K562 (cell line): ENCODE results near the gene ST6GALNAC2. TPM values are rescaled to one million over a fixed set of nuclear protein-coding genes. Genes with fewer than 3 reads are reported as not detected.

ENCODE experiments used
- CBFB ChIP-seq: sonication (generic); formaldehyde crosslinking; IDR thresholded peaks from 2 replicates; pipeline ENCODE4 v1.4.0; 2020; ENCODE audit warnings: mild to moderate bottlenecking, missing genetic modification reagents
- DIDO1 ChIP-seq: fragments of 450-650 bp; IDR thresholded peaks from 2 replicates; pipeline ENCODE4 v1.6.1; 2016; ENCODE audit warnings: low read depth, missing biosample characterization, missing genetic modification characterization
- DLX4 ChIP-seq: fragments of 250-450 bp; sonication (Bioruptor Pico); IDR thresholded peaks from 2 replicates; pipeline ENCODE4 v1.6.1; 2021; ENCODE audit warnings: mild to moderate bottlenecking
- DMBX1 ChIP-seq: fragments of 250-450 bp; sonication (Bioruptor Pico); IDR thresholded peaks from 2 replicates; pipeline ENCODE4 v1.8.0; 2022; ENCODE audit warnings: inconsistent platforms, mild to moderate bottlenecking, moderate library complexity, borderline replicate concordance
- GATA2 ChIP-seq: sonication (generic); formaldehyde crosslinking; IDR thresholded peaks from 2 replicates; pipeline ENCODE4 v1.4.0; 2020; ENCODE audit warnings: mild to moderate bottlenecking, missing genetic modification reagents
- HNRNPK ChIP-seq: fragments of 200-400 bp; formaldehyde crosslinking; IDR thresholded peaks from one replicate; pipeline ENCODE4 v1.6.1; 2018; ENCODE audit warnings: mild to moderate bottlenecking, low read depth, low read length; ENCODE audit not compliant: poor library complexity, severe bottlenecking
- KDM2B ChIP-seq: fragments of 250-450 bp; sonication (Bioruptor Pico); IDR thresholded peaks from 2 replicates; pipeline ENCODE4 v1.8.0; 2021; ENCODE audit warnings: mild to moderate bottlenecking, moderate library complexity
- MAFF ChIP-seq: IDR thresholded peaks from 2 replicates; pipeline ENCODE4 v1.6.1; 2012; ENCODE audit warnings: low read length, improper control_type of control experiment
- MEIS2 ChIP-seq: fragments of 450-650 bp; IDR thresholded peaks from 2 replicates; pipeline ENCODE4 v1.6.1; 2014; ENCODE audit warnings: mild to moderate bottlenecking; ENCODE audit not compliant: partially characterized antibody
- PKNOX1 ChIP-seq: fragments of 450-650 bp; IDR thresholded peaks from 2 replicates; pipeline ENCODE4 v1.6.1; 2016
- RAD51 ChIP-seq: fragments of 450-650 bp; IDR thresholded peaks from 2 replicates; pipeline ENCODE4 v1.7.1; 2016; ENCODE audit warnings: low read depth, mild to moderate bottlenecking, borderline replicate concordance
- RFX1 ChIP-seq: fragments of 450-650 bp; IDR thresholded peaks from 2 replicates; pipeline ENCODE4 v1.6.1; 2016; ENCODE audit warnings: mild to moderate bottlenecking, moderate library complexity
- SUPT5H ChIP-seq: fragments of 450-650 bp; IDR thresholded peaks from 2 replicates; pipeline ENCODE4 v1.6.1; 2016
- YY1 ChIP-seq, 3 experiments: IDR thresholded peaks; 2 replicates each; pipeline ENCODE4 v1.6.1; 2011; ENCODE audit warnings: low read length in 2 of 3, mild to moderate bottlenecking in 2 of 3, moderate library complexity in 2 of 3, borderline replicate concordance in 1 of 3, control low read depth in 1 of 3, low read depth in 1 of 3; ENCODE audit not compliant: insufficient read depth in 3 of 3, insufficient replicate concordance in 2 of 3, control insufficient read depth in 1 of 3, insufficient read length in 1 of 3; ENCODE audit errors: extremely low read depth in 1 of 3
- ZBTB1 ChIP-seq: sonication (generic); formaldehyde crosslinking; IDR thresholded peaks from 2 replicates; pipeline ENCODE4 v1.8.1; 2023; ENCODE audit warnings: missing genetic modification reagents, low read depth, mild to moderate bottlenecking, borderline replicate concordance
- polyA plus RNA-seq, 8 experiments: library from polyadenylated mRNA; depleted of rRNA in 4 of 8; stranded (reverse) in 5 of 8; unstranded in 3 of 8; fragments of >200 nt; fragmentation: Nextera tagmentation in 2 of 8; fragmentation: Illumina TruSeq in 1 of 8; extraction: Ambion mirVana in 2 of 8; extraction: Trizol in 1 of 8; gene quantifications; 2 replicates each; pipeline versions ENCODE4 v1.2.1 to v1.2.3, GENCODE V29; 2011 to 2014; ENCODE audit warnings: inconsistent platforms in 1 of 8, missing spikeins in 1 of 8
- total RNA-seq, 7 experiments: library from RNA; depleted of rRNA in 6 of 7; stranded (reverse); fragments of >200 nt in 6 of 7; fragmentation: Illumina TruSeq in 2 of 7; extraction: Trizol in 2 of 7; gene quantifications; 2 replicates each; pipeline versions ENCODE4 v1.2.1 to v1.2.3, GENCODE V29; 2011 to 2021; ENCODE audit warnings: low replicate concordance in 1 of 7
- TF ChIP-seq, protein P1 (sequence below), 2 experiments: IDR thresholded peaks in 1 of 2; conservative IDR thresholded peaks in 1 of 2; 2 replicates each; pipeline ENCODE4 v1.6.1; 2016; ENCODE audit warnings: low read depth in 2 of 2, mild to moderate bottlenecking in 1 of 2, missing compliant biosample characterization in 1 of 2, missing genetic modification characterization in 1 of 2, moderate library complexity in 1 of 2

Gene ST6GALNAC2
- total and polyA plus RNA-seq, 9 of the 15 experiments (the other 6 are each of a cell fraction or from before 2014, with no cell fraction given), result 0.18 TPM; not detected in 8

DNA sequence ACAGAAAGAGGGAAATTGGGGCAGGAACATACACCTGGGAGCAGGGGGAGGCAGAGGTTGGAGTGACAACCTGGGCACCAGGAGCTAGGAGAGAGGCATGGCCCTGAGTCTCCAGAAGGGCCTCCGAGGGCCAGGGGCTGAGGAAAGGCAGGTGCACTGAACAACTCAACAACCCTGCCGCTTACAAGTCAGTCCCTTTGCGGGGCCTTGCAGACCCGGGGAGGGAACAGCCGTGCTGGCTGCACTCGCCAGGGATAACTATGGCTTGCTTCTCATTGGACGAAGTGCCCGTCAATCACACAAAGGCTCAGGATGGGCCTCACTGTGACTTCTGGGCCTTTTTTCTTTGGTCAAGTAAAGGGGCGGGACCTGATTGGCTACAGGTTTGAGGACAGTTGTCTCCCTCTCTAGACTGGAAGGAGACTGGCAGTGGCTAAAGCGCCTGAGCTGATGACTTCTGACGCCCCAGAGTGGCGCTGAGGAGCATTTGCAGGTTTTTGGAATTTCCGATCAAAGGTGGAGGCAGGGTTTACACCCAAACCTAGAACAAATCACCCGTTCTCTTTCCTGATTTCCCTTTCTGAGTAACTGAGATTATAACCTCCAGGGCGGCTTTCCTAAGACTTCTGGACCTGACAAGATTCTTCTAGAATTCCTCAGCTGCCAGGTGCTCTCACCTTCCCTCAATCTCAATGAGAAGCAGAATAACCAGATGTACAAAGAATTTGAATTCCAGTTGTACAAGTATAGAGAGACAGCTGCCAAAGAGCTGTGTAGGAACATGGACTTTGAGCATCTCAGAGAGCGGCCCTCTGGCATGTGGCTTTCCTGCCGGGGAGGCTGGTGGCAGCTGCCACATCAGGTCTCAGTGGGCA lies 27.6 kb upstream of the ST6GALNAC2 start (continued):
- TF ChIP-seq DMBX1 (CRISPR knock-in tag) (no peak), SUPT5H (no peak), HNRNPK (no peak), MAFF (no peak), ZBTB1 (no peak), CBFB (CRISPR knock-in tag) (no peak), DIDO1 (tag) (no peak), PKNOX1 (peak; percentile 96), RAD51 (no peak), GATA2 (CRISPR knock-in tag) (no peak), MEIS2 (no peak), KDM2B (CRISPR knock-in tag) (no peak), DLX4 (CRISPR knock-in tag) (no peak), RFX1 (no peak), YY1 (IDR thresholded peaks at IDR 0.05; ENCODE audit: borderline replicate concordance in 1 of 3, control insufficient read depth in 1 of 3, extremely low read depth in 1 of 3, insufficient read depth in 3 of 3, insufficient read length in 1 of 3, insufficient replicate concordance in 2 of 3, low read depth in 1 of 3, low read length in 2 of 3) (no peak)
- TF ChIP-seq, protein P1, sequence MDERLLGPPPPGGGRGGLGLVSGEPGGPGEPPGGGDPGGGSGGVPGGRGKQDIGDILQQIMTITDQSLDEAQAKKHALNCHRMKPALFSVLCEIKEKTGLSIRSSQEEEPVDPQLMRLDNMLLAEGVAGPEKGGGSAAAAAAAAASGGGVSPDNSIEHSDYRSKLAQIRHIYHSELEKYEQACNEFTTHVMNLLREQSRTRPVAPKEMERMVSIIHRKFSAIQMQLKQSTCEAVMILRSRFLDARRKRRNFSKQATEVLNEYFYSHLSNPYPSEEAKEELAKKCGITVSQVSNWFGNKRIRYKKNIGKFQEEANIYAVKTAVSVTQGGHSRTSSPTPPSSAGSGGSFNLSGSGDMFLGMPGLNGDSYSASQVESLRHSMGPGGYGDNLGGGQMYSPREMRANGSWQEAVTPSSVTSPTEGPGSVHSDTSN (CRISPR knock-in tag; IDR thresholded peaks at IDR 0.05; ENCODE audit: low read depth), result no peak
- TF ChIP-seq, protein P1 (tag; conservative IDR thresholded peaks at IDR 0.05; ENCODE audit: low read depth), result peak; percentile 63; the same call in 1 of the 2 replicates
